VCaP (cell line): ENCODE data around the gene RPL7L1.

Experiments
- H3K27ac ChIP-seq: fragments of 450-650 bp; 2 replicates; pipeline ENCODE4 v1.5.1; 2017
- CTCF ChIP-seq: fragments of 450-650 bp; conservative IDR thresholded peaks from 2 replicates; pipeline ENCODE4 v1.5.1; 2017; ENCODE audit warnings: mild to moderate bottlenecking, moderate library complexity

The RPL7L1 gene

GRCh38 chr6:42928986-42929820 lies 49.8 kb downstream of the RPL7L1 start, which contains the start of gene CNPY3:
TSS of gene CNPY3 (plus strand) at chr6:42929480. CDS start at chr6:42929571, 91 bp downstream.
- TF ChIP-seq CTCF: no peak

GRCh38 chr6:42929821-42930360 lies 50.5 kb downstream of the RPL7L1 start:
- no peak for TF ChIP-seq CTCF

More at GRCh38 chr6:42928986-42929820, 49.8 kb downstream of the RPL7L1 start, which contains the start of gene CNPY3:
- peak within 1 kb of the TSS; percentile 87 for H3K27ac ChIP-seq

GRCh38 chr6:42932412-42932811 lies 53.0 kb downstream of the RPL7L1 start:
- TF ChIP-seq CTCF: no peak
- H3K27ac ChIP-seq: no peak overlapping the region

More at GRCh38 chr6:42929821-42930360, 50.5 kb downstream of the RPL7L1 start:
- H3K27ac ChIP-seq: peak overlapping the region; percentile 87

- H3K27ac ChIP-seq: no peak overlapping the region
- TF ChIP-seq CTCF: no peak
Measured at GRCh38 chr6:42933205-42933604, 53.8 kb downstream of the RPL7L1 start.

GRCh38 chr6:42935322-42935721 lies 55.9 kb downstream of the RPL7L1 start:
- TF ChIP-seq CTCF: no peak
- H3K27ac ChIP-seq: no peak overlapping the region

- no peak for TF ChIP-seq CTCF
Measured at GRCh38 chr6:42936398-42936797, 57.0 kb downstream of the RPL7L1 start.

GRCh38 chr6:42937548-42938427 lies 58.4 kb downstream of the RPL7L1 start:
- no peak for TF ChIP-seq CTCF
- no peak overlapping the region for H3K27ac ChIP-seq

More at GRCh38 chr6:42936398-42936797, 57.0 kb downstream of the RPL7L1 start:
- no peak overlapping the region for H3K27ac ChIP-seq
